Activated CD4-positive, alpha-beta memory T cell treated with anti-CD3 and anti-CD28 coated beads, Interleukin-2, amount 10 ng/mL, durations not matched to agents 7 days and 5 days (primary cell): Measurements from ENCODE around the gene RPL13. TPM values are rescaled to one million over a fixed set of nuclear protein-coding genes. Genes with fewer than 3 reads are reported as not detected.

Experiments used
- CTCF ChIA-PET: fragments of 350-600 bp; sonication (Branson Sonifier 250); formaldehyde crosslinking; loops from one replicate; lab custom pipeline; 2021; ENCODE audit warnings: antibody characterized with exemption, inconsistent platforms; lab: Charles Lee
- POLR2A ChIA-PET: fragments of 350-600 bp; sonication (Branson Sonifier 250); formaldehyde crosslinking; loops from one replicate; lab custom pipeline; 2021; ENCODE audit warnings: antibody characterized with exemption; lab: Charles Lee
- DNase-seq: peaks from one replicate; pipeline ENCODE4 v3.0.0-alpha.2; 2020
- H3K27ac Mint-ChIP-seq: one replicate; pipeline ENCODE4 v1.8.0; 2021; ENCODE audit warnings: mild to moderate bottlenecking, mixed read lengths
- H3K27me3 Mint-ChIP-seq: one replicate; pipeline ENCODE4 v1.8.0; 2021; ENCODE audit warnings: mixed read lengths
- H3K36me3 Mint-ChIP-seq: one replicate; pipeline ENCODE4 v1.8.0; 2021; ENCODE audit warnings: low read depth, mixed read lengths
- H3K4me1 Mint-ChIP-seq: one replicate; pipeline ENCODE4 v1.8.0; 2021; ENCODE audit warnings: mixed read lengths
- H3K4me3 Mint-ChIP-seq: one replicate; pipeline ENCODE4 v1.8.0; 2021; ENCODE audit warnings: mild to moderate bottlenecking, mixed read lengths
- H3K9me3 Mint-ChIP-seq: one replicate; pipeline ENCODE4 v1.8.0; 2021; ENCODE audit warnings: mixed read lengths
- total RNA-seq, 2 experiments: library from RNA; stranded (reverse); gene quantifications; one replicate each; pipeline ENCODE4 v1.2.3, GENCODE V29; 2021

Gene RPL13
- total RNA-seq, 2 experiments from 2014 or later, result 2,083 to 2,114 TPM

DNA sequence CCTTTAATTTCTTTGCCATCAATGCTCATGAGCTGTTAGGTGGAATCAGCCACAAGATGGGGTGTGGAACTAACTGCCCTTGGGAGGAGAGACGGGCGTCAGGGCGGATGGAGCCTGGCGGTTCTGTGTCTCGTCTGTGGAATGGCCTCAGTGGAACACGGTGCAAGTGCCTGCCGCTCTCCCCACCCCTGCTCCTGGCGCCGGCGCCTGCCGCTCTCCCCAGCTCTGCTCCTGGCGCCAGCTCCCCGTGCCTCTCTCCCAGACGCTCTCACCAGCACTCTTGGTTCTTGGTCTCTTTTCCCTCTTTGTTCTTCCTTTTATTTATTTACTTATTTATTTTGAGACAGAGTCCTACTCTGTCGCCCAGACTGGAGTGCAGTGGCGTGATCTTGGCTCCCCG lies 13.2 kb upstream of the RPL13 start:
- H3K4me3 Mint-ChIP-seq, result no peak overlapping the region
- H3K27ac Mint-ChIP-seq, result no peak overlapping the region
- H3K36me3 Mint-ChIP-seq, result peaks cover 18% of the 10 kb centered on the region
- H3K9me3 Mint-ChIP-seq, result no peaks in the 10 kb centered on the region
- ChIA-PET POLR2A (no interaction called here), CTCF (no interaction called here)
- no peak for DNase-seq
- no peaks in the 10 kb centered on the region for H3K27me3 Mint-ChIP-seq
- peaks cover 7% of the 10 kb centered on the region for H3K4me1 Mint-ChIP-seq

DNA sequence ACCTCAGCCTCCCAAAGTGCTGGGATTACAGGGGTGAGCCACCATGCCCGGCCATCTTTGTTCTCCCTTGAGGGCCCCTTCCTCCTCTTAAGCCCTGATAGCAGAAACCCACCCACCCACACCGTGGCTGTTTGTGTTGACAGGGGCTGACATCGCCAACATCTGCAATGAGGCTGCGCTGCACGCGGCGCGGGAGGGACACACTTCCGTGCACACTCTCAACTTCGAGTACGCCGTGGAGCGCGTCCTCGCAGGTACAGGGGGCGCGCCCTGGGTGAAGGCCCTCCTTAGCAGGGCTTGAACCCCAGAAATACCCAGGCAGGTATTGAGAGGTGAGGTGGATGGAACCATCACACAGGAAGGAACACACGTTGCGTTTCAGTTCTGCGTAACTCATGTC lies 12.6 kb upstream of the RPL13 start:
- no peak overlapping the region for H3K4me3 Mint-ChIP-seq
- H3K4me1 Mint-ChIP-seq, result peaks cover 7% of the 10 kb centered on the region
- CTCF ChIA-PET, result interaction anchor here (1.2 kb wide), 1 partner anchor 10 kb away, joined by 3 read pairs; no protein-coding TSS in a partner anchor
- H3K36me3 Mint-ChIP-seq, result peaks cover 18% of the 10 kb centered on the region
- no peak overlapping the region for H3K27ac Mint-ChIP-seq
- DNase-seq, result no peak
- POLR2A ChIA-PET, result no interaction called here
- no peaks in the 10 kb centered on the region for H3K9me3 Mint-ChIP-seq
- no peaks in the 10 kb centered on the region for H3K27me3 Mint-ChIP-seq

- ChIA-PET POLR2A (interaction anchor here (1.6 kb wide), 1 partner anchor 40 kb away, joined by 11 read pairs; the partner anchor contains the start of gene SPG7), CTCF (interaction anchor here (1.1 to 1.5 kb wide), 3 partner anchors 9 to 17 kb away, joined by 3 to 5 read pairs (median 3); no protein-coding TSS in a partner anchor)
- Mint-ChIP-seq H3K4me1 (peaks cover 7% of the 10 kb centered on the region), H3K27ac (no peak overlapping the region), H3K27me3 (no peaks in the 10 kb centered on the region), H3K9me3 (no peaks in the 10 kb centered on the region), H3K4me3 (no peak overlapping the region), H3K36me3 (peaks cover 18% of the 10 kb centered on the region)
- DNase-seq, result no peak
Measured at GRCh38 chr16:89548344-89549006, 12.0 kb upstream of the RPL13 start.

DNA sequence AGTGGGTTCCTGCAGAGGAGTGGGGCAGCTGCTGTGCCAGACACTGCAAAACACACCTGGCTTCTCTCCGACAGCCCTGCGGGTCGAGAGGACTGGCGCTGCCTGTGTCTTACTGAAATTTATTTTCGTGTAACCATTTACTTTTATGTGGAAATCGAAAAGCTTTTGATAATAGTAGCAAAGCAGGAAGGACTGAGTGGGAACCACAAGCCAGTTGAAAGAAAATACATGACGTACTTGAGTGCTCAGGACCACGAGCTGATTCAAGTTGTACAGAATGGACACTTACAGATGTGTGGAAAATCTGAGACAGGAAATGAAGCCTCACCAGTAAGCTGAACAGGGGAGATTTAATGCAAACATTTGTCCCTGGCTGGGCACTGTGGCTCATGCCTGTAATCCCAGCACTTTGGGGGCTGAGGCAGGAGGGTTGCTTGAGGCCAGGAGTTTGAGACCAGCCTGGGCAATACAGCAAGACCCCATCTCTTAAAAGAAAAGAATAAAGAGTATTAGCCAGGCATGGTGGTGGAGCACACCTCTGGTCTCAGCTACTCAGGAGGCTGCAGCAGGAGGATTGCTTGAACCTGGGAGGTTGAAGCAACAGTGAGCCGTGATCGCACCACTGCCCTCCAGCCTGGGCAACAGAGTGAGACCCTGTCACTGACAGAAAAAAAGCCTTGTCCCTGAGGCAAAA lies 11.3 kb upstream of the RPL13 start:
- peak overlapping the region; percentile 52 for H3K27ac Mint-ChIP-seq
- DNase-seq, result no peak
- no peaks in the 10 kb centered on the region for H3K27me3 Mint-ChIP-seq
- no peaks in the 10 kb centered on the region for H3K9me3 Mint-ChIP-seq
- no peak overlapping the region for H3K4me3 Mint-ChIP-seq
- peaks cover 7% of the 10 kb centered on the region for H3K4me1 Mint-ChIP-seq
- peaks cover 18% of the 10 kb centered on the region for H3K36me3 Mint-ChIP-seq
- CTCF ChIA-PET, result interaction anchor here (1.1 to 1.5 kb wide), 4 partner anchors 8 to 17 kb away, joined by 3 to 5 read pairs (median 3); no protein-coding TSS in a partner anchor
- POLR2A ChIA-PET, result interaction anchor here (1.6 kb wide), 1 partner anchor 41 kb away, joined by 11 read pairs; the partner anchor contains the start of gene SPG7

GRCh38 chr16:89550421-89551007 lies 10.0 kb upstream of the RPL13 start:
- Mint-ChIP-seq H3K4me1 (peaks cover 7% of the 10 kb centered on the region), H3K27ac (no peak overlapping the region), H3K27me3 (no peaks in the 10 kb centered on the region), H3K4me3 (no peak overlapping the region), H3K36me3 (peaks cover 18% of the 10 kb centered on the region), H3K9me3 (no peaks in the 10 kb centered on the region)
- ChIA-PET POLR2A (no interaction called here), CTCF (no interaction called here)
- DNase-seq, result no peak

DNA sequence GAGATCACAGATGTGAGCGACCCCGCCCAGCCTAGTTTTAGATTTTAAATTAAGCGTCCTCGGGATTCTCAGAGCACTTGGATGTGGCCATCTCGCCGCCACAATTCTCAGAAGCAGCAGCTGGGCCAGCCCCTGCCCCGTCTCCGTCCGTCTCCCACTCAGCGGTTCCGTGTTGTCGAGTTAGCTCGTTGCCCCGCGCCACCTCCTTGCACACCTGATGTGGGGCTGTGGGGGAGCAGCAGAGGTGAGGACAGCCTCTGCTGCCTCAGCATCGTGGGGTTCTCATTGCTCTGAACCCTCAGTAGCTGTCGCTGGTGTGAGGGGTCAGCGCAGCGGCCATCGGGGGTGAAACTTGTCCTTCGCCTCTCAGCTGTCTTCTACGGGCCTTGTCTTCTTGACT lies 8.2 kb upstream of the RPL13 start:
- no peak for DNase-seq
- Mint-ChIP-seq H3K27ac (no peak overlapping the region), H3K36me3 (peaks cover 13% of the 10 kb centered on the region), H3K9me3 (no peaks in the 10 kb centered on the region), H3K4me3 (no peak overlapping the region), H3K27me3 (no peaks in the 10 kb centered on the region), H3K4me1 (peaks cover 12% of the 10 kb centered on the region)
- ChIA-PET POLR2A (no interaction called here), CTCF (no interaction called here)

GRCh38 chr16:89552913-89553312 lies 7.6 kb upstream of the RPL13 start:
- H3K9me3 Mint-ChIP-seq, result no peaks in the 10 kb centered on the region
- DNase-seq, result no peak
- no peaks in the 10 kb centered on the region for H3K27me3 Mint-ChIP-seq
- H3K4me1 Mint-ChIP-seq, result peaks cover 16% of the 10 kb centered on the region
- POLR2A ChIA-PET, result no interaction called here
- CTCF ChIA-PET, result no interaction called here
- no peak overlapping the region for H3K27ac Mint-ChIP-seq
- no peak overlapping the region for H3K4me3 Mint-ChIP-seq
- peaks cover 11% of the 10 kb centered on the region for H3K36me3 Mint-ChIP-seq

- Mint-ChIP-seq H3K27me3 (no peaks in the 10 kb centered on the region), H3K4me1 (peaks cover 14% of the 10 kb centered on the region), H3K27ac (no peak overlapping the region), H3K36me3 (peaks cover 6% of the 10 kb centered on the region), H3K9me3 (no peaks in the 10 kb centered on the region), H3K4me3 (no peak overlapping the region)
- DNase-seq, result no peak
- CTCF ChIA-PET, result no interaction called here
- POLR2A ChIA-PET, result no interaction called here
Measured at GRCh38 chr16:89553733-89554132, 6.7 kb upstream of the RPL13 start.

DNA sequence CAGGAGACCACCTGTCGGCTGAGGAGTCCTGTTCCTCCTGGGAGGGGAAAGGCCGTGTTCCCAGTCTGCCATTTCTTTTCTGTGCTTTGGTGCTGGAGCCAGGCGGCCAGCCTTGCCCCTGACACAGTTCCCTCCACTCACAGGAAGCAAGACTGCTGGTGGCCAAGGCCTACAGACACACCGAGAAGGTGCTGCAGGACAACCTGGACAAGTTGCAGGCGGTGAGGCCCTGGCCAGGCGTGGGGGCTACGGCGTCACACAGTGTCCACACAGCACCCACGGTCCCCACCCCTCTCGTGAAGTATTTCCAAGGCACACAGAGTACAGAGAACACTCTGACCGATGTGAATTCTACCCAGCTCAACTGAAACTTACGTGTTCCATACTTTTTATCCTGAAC lies 6.1 kb upstream of the RPL13 start:
- Mint-ChIP-seq H3K4me3 (no peak overlapping the region), H3K4me1 (peaks cover 10% of the 10 kb centered on the region), H3K27me3 (no peaks in the 10 kb centered on the region), H3K9me3 (no peaks in the 10 kb centered on the region), H3K27ac (no peak overlapping the region), H3K36me3 (peaks cover 3% of the 10 kb centered on the region)
- CTCF ChIA-PET, result no interaction called here
- no peak for DNase-seq
- POLR2A ChIA-PET, result no interaction called here

GRCh38 chr16:89555265-89555664 lies 5.2 kb upstream of the RPL13 start:
- Mint-ChIP-seq H3K4me3 (no peak overlapping the region), H3K36me3 (no peaks in the 10 kb centered on the region), H3K27me3 (no peaks in the 10 kb centered on the region), H3K27ac (no peak overlapping the region), H3K4me1 (peaks cover 15% of the 10 kb centered on the region), H3K9me3 (no peaks in the 10 kb centered on the region)
- DNase-seq, result no peak
- POLR2A ChIA-PET, result no interaction called here
- CTCF ChIA-PET, result no interaction called here

DNA sequence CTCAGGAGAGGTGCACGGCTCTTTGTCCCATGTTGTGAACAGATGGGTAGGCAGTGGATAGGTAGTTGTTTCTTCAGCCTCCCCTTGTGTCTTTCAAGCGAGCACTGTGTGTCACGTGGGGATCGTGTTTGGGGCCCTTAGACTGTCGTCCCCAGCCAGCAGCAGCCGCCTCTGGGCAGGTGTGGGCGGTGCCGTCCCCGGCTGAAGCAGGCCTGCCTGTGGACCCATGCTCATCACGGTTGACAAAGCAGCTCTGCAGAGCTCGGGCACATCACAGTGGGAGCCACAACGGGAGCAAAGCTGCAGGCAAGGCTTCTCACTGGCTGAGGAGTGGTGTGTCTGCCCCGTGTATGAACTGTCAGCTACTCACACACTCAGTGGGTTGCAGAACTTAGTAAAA lies 4.7 kb upstream of the RPL13 start:
- no peak for DNase-seq
- H3K36me3 Mint-ChIP-seq, result peaks cover 3% of the 10 kb centered on the region
- H3K27me3 Mint-ChIP-seq, result no peaks in the 10 kb centered on the region
- POLR2A ChIA-PET, result interaction anchor here (1.2 kb wide), 1 partner anchor 49 kb away, joined by 3 read pairs; no protein-coding TSS in a partner anchor
- no peak overlapping the region for H3K4me3 Mint-ChIP-seq
- no peaks in the 10 kb centered on the region for H3K9me3 Mint-ChIP-seq
- no peak overlapping the region for H3K27ac Mint-ChIP-seq
- CTCF ChIA-PET, result no interaction called here
- H3K4me1 Mint-ChIP-seq, result peaks cover 15% of the 10 kb centered on the region

GRCh38 chr16:89556750-89557689 lies 3.5 kb upstream of the RPL13 start:
- Mint-ChIP-seq H3K36me3 (peaks cover 11% of the 10 kb centered on the region), H3K9me3 (no peaks in the 10 kb centered on the region), H3K27me3 (no peaks in the 10 kb centered on the region), H3K4me1 (peaks cover 21% of the 10 kb centered on the region), H3K27ac (peak overlapping the region; percentile 23), H3K4me3 (no peak overlapping the region)
- CTCF ChIA-PET, result interaction anchor here (0.6 to 1.6 kb wide), 13 partner anchors 8 to 308 kb away, joined by 3 to 7 read pairs (median 4); partner anchors contain the start of gene SPG7
- POLR2A ChIA-PET, result interaction anchor here (0.7 to 1.2 kb wide), 4 partner anchors 49 to 134 kb away, joined by 3 to 7 read pairs (median 3); partner anchors contain the start of gene SPG7
- peak; percentile 86 for DNase-seq
